HL-60 (cell line): ENCODE results near the gene COBL.

ENCODE experiments used
- DNase-seq, 2 experiments: peaks; one replicate each; pipeline ENCODE4 v3.0.0-alpha.2; 2010 to 2020; ENCODE audit warnings: low read depth in 1 of 2, low spot score in 1 of 2
- H3K27ac ChIP-seq: fragments of 250-450 bp; sonication (Bioruptor Pico); replicated peaks from 2 replicates; pipeline ENCODE4 v1.5.1; 2020; ENCODE audit warnings: mild to moderate bottlenecking, moderate library complexity
- H3K27me3 ChIP-seq: fragments of 250-450 bp; sonication (Bioruptor Pico); 2 replicates; pipeline ENCODE4 v1.5.1; 2021; ENCODE audit warnings: mild to moderate bottlenecking, moderate library complexity; ENCODE audit not compliant: insufficient read depth, poor library complexity, severe bottlenecking
- H3K4me3 ChIP-seq: replicated peaks from 2 replicates; pipeline ENCODE4 v1.5.1; 2011; ENCODE audit warnings: mild to moderate bottlenecking, control low read depth, low read length; ENCODE audit not compliant: insufficient read depth
- CTCF ChIP-seq: IDR thresholded peaks from one replicate; pipeline ENCODE4 v1.5.1; 2011; ENCODE audit warnings: low read length, control low read depth, inconsistent platforms; ENCODE audit not compliant: insufficient read depth
- GABPA ChIP-seq: IDR thresholded peaks from 2 replicates; pipeline ENCODE4 v1.6.1; 2012; ENCODE audit warnings: low read depth
- POLR2AphosphoS5 ChIP-seq: IDR thresholded peaks from 2 replicates; pipeline ENCODE4 v1.6.1; 2012; ENCODE audit warnings: low read depth
- REST ChIP-seq: IDR thresholded peaks from 2 replicates; pipeline ENCODE4 v1.6.1; 2012; ENCODE audit warnings: low read depth; ENCODE audit not compliant: insufficient replicate concordance
- SPI1 ChIP-seq: IDR thresholded peaks from 2 replicates; pipeline ENCODE4 v1.6.1; 2012; ENCODE audit warnings: low read depth, mild to moderate bottlenecking, borderline replicate concordance

The COBL gene

GRCh38 chr7:51027935-51028830 is 288.4 kb downstream of the COBL start:
- Histone ChIP-seq H3K27me3 (no peaks in the 10 kb centered on the region), H3K27ac (no peak overlapping the region), H3K4me3 (no peak overlapping the region)
- TF ChIP-seq GABPA (no peak), POLR2AphosphoS5 (no peak), CTCF (no peak), REST (no peak), SPI1 (no peak)
- DNase-seq: no peak

- no peak for TF ChIP-seq GABPA
- no peak for TF ChIP-seq SPI1
- TF ChIP-seq POLR2AphosphoS5: no peak
- TF ChIP-seq CTCF: no peak
- no peak for TF ChIP-seq REST
- H3K27me3 ChIP-seq: no peaks in the 10 kb centered on the region
- no peak overlapping the region for H3K27ac ChIP-seq
- H3K4me3 ChIP-seq: no peak overlapping the region
- DNase-seq: no peak
Observed at GRCh38 chr7:51027106-51027934, 289.3 kb downstream of the COBL start.

- H3K4me3 ChIP-seq: no peak overlapping the region
- no peak for DNase-seq
- no peaks in the 10 kb centered on the region for H3K27me3 ChIP-seq
- TF ChIP-seq POLR2AphosphoS5: no peak
- TF ChIP-seq CTCF: no peak
- TF ChIP-seq SPI1: no peak
- no peak for TF ChIP-seq REST
- no peak for TF ChIP-seq GABPA
- no peak overlapping the region for H3K27ac ChIP-seq
Observed at GRCh38 chr7:51026341-51026740, 290.3 kb downstream of the COBL start.
